Measurements from ENCODE around the gene ANO1. TPM values are rescaled to one million over a fixed set of nuclear protein-coding genes. Genes with fewer than 3 reads are reported as not detected.

ANO1 gene
- total and polyA plus RNA-seq, 2 of the 8 experiments (the other 6 are each of a cell fraction or from before 2014, with no cell fraction given): 4.7 to 5.0 TPM

DNA sequence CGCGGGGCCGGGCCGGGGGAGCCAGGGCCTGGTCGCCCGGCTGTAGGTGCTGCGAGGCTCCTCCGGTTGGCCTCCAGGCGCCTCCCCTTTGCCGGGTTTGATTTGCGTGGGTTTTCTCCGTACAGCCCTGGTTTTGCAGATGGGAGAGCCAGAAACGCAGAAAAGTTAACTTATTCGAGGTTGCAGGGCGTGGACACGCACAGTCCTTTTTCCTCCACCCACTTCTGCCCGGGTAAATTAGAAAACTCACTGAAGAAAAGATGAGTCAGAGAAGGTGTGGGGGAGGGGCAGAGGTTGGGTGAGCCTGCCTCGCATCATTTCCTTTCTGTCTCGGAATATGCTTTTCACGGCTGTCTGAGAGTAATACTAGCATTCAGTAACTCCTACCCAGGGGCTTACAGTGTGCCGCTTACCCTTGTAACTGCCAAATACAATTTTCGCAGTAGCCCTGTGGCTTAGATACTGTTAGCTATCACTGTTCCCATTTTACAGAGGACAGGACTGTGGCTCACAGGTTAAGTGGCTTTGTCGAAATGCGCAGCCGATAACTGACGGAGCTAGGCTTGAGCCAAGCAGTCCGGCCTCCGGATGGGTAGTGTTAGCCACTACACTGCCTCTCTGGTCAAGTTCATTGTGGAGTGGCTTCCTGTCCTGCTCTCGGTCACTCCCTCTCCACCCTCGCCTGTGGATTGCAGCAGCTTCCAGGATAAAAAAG, 125.8 kb downstream of the ANO1 start (continued):
- TF ChIP-seq, protein P1, sequence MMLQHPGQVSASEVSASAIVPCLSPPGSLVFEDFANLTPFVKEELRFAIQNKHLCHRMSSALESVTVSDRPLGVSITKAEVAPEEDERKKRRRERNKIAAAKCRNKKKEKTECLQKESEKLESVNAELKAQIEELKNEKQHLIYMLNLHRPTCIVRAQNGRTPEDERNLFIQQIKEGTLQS (IDR thresholded peaks at IDR 0.05; ENCODE audit: insufficient read depth, low read depth, low read length): no peak
